ENCODE data around the gene ARHGAP10.

- no peak for TF ChIP-seq CTCF (IDR thresholded peaks at IDR 0.05)
- no peak for TF ChIP-seq EZH2 (IDR thresholded peaks at IDR 0.05; ENCODE audit: borderline replicate concordance, insufficient read depth, low read depth, low read length, poor library complexity, severe bottlenecking)
Measured at GRCh38 chr4:147899512-147899911, 167.6 kb downstream of the ARHGAP10 start.

All from B cell (primary cell).